Renal cortex interstitium (tissue), 11 donors: ENCODE results near the gene MOGAT3. TPM values are rescaled to one million over a fixed set of nuclear protein-coding genes. Genes with fewer than 3 reads are reported as not detected.
A peak's percentile ranks its signal among the peaks of the same experiment; 100 is the strongest.

ENCODE experiments used
- DNase-seq, 11 donors: peaks; one replicate each; pipeline ENCODE4 v3.0.0-alpha.2; 2013; ENCODE audit warnings: low read depth in 9 of 11, low spot score in 4 of 11; ENCODE audit errors: extremely low read depth in 1 of 11
- polyA plus RNA-seq, 3 donors: library from polyadenylated mRNA; unstranded; fragments of 120-200 nt; gene quantifications; one replicate each; pipeline ENCODE4 v1.2.1, GENCODE V29; 2013; ENCODE audit not compliant: insufficient read length in 3 of 3

The MOGAT3 gene
- polyA plus RNA-seq, 3 donors: 0.53 to 1.5 (median 0.99) TPM

- DNase-seq: peak; percentile 83 to 95 (median 91)
These were observed 46.7 kb downstream of the MOGAT3 start, which contains the start of gene AP1S1 for GRCh38 chr7:101153969-101154692. Gene AP1S1, plus strand, starts transcription at chr7:101154476. Its CDS starts 39 bp downstream, at chr7:101154515.

- DNase-seq: no peak
These were observed 48.8 kb downstream of the MOGAT3 start for GRCh38 chr7:101151908-101152651.

Other genes with a start within 250 kb of the MOGAT3 start
- gene MUC12, start 231.5 kb downstream of the MOGAT3 start, polyA plus RNA-seq: under 1 TPM; 0.02 to 0.36 (median 0.22) TPM
- gene MUC17, start 181.0 kb downstream of the MOGAT3 start, polyA plus RNA-seq: under 1 TPM in 1 of 3 donors, not detected in 2; 0.39 TPM
- 10 to 100 TPM; 16.9 to 22.3 (median 17.0) TPM for gene TRIM56, start 115.6 kb downstream of the MOGAT3 start, polyA plus RNA-seq
- gene SERPINE1, start 73.9 kb downstream of the MOGAT3 start, polyA plus RNA-seq: 1 to 10 TPM in 2 of 3 donors, under 1 TPM in 1; 0.89 to 1.5 (median 1.1) TPM
- 10 to 100 TPM; 63.4 to 77.4 (median 73.4) TPM for gene AP1S1, start 46.6 kb downstream of the MOGAT3 start, polyA plus RNA-seq
- gene VGF, start 35.5 kb downstream of the MOGAT3 start, polyA plus RNA-seq: under 1 TPM; 0.08 to 0.61 (median 0.17) TPM
- under 1 TPM in 2 of 3 donors, not detected in 1; 0.06 to 0.08 TPM for gene NAT16, start 20.7 kb downstream of the MOGAT3 start, polyA plus RNA-seq
- 10 to 100 TPM; 43.6 to 54.4 (median 53.0) TPM for gene PLOD3, start 16.5 kb upstream of the MOGAT3 start, polyA plus RNA-seq
- 10 to 100 TPM; 50.2 to 76.5 (median 68.2) TPM for gene ZNHIT1, start 17.1 kb upstream of the MOGAT3 start, polyA plus RNA-seq
- gene CLDN15, start 36.8 kb upstream of the MOGAT3 start, polyA plus RNA-seq: 10 to 100 TPM in 2 of 3 donors, 1 to 10 TPM in 1; 8.2 to 19.5 (median 12.1) TPM
- 100 to 1,000 TPM; 131 to 168 (median 139) TPM for gene FIS1, start 44.0 kb upstream of the MOGAT3 start, polyA plus RNA-seq
- gene IFT22, start 120.8 kb upstream of the MOGAT3 start, polyA plus RNA-seq: 10 to 100 TPM; 71.4 to 78.3 (median 73.1) TPM
- 10 to 100 TPM; 22.3 to 34.7 (median 28.3) TPM for gene COL26A1, start 161.8 kb upstream of the MOGAT3 start, polyA plus RNA-seq